Activated T-cell treated with anti-CD3 and anti-CD28 coated beads, Interleukin-2, amount 50 U/mL, for 4 hours (primary cell): Measurements from ENCODE around the gene NT5C2. TPM values are rescaled to one million over a fixed set of nuclear protein-coding genes. Genes with fewer than 3 reads are reported as not detected.
"Not testable (repeated sequence)": the region's sequence is repeated elsewhere in the genome, so short reads cannot be mapped to it uniquely, and the experiment has no call there.

ENCODE experiments used
- ATAC-seq, 2 donors: fragments of 200-7000 bp; cut with Tn5 transposase; one replicate each; pipeline ENCODE4 v1.10.0; 2021
- DNase-seq: peaks from one replicate; pipeline ENCODE4 v3.0.0-alpha.2; 2020
- H3K27me3 Mint-ChIP-seq: one replicate; pipeline ENCODE4 v1.8.0; 2021; ENCODE audit warnings: low read depth, mixed read lengths
- H3K36me3 Mint-ChIP-seq: one replicate; pipeline ENCODE4 v1.8.0; 2022; ENCODE audit warnings: mixed read lengths; ENCODE audit not compliant: insufficient read depth
- H3K4me1 Mint-ChIP-seq: one replicate; pipeline ENCODE4 v1.8.0; 2021; ENCODE audit warnings: low read depth, mixed read lengths
- H3K4me3 Mint-ChIP-seq: one replicate; pipeline ENCODE4 v1.8.0; 2021; ENCODE audit warnings: mild to moderate bottlenecking, moderate library complexity, mixed read lengths
- H3K9me3 Mint-ChIP-seq: one replicate; pipeline ENCODE4 v1.8.0; 2021; ENCODE audit warnings: mixed read lengths
- total RNA-seq, 3 donors: library from RNA; stranded (reverse); gene quantifications; one replicate each; pipeline ENCODE4 v1.2.1, GENCODE V29; 2021

NT5C2 gene
- total RNA-seq, 3 donors from 2014 or later, result 34.7 to 45.9 (median 41.3) TPM

- not testable (repeated sequence) for H3K36me3 Mint-ChIP-seq, H3K27me3 Mint-ChIP-seq, ATAC-seq, DNase-seq, H3K4me1 Mint-ChIP-seq, H3K4me3 Mint-ChIP-seq
- peaks cover 10% of the 10 kb centered on the region for H3K9me3 Mint-ChIP-seq
Observed at GRCh38 chr10:103210262-103210661, 17.2 kb upstream of the NT5C2 start.

GRCh38 chr10:103207643-103208042 lies 14.6 kb upstream of the NT5C2 start:
- not testable (repeated sequence) for H3K36me3 Mint-ChIP-seq, DNase-seq, H3K27me3 Mint-ChIP-seq, H3K9me3 Mint-ChIP-seq, H3K4me1 Mint-ChIP-seq, ATAC-seq, H3K4me3 Mint-ChIP-seq

DNA sequence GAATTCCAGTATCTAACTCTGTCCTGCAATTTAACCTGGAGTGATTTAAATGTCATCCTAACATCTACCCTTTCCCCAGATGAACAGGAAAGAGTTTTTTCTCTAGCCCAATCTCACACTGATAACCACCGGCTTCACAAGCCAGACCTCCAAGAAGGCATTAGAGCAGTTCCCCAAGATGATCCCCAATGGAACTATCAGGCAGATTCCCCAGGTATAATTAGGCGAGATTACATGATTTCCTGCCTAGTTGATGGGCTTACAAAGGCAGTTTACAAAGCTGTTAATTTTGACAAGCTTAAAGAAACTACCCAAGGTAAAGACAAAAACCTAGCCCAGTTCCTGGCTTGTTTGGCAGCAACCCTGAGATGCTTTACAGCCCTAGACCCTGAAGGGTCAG lies 14.1 kb upstream of the NT5C2 start:
- no peaks in the 10 kb centered on the region for H3K4me1 Mint-ChIP-seq
- no peaks in the 10 kb centered on the region for H3K27me3 Mint-ChIP-seq
- ATAC-seq (no peak), DNase-seq (no peak)
- no peak overlapping the region for H3K4me3 Mint-ChIP-seq
- no peaks in the 10 kb centered on the region for H3K36me3 Mint-ChIP-seq
- H3K9me3 Mint-ChIP-seq, result peaks cover 3% of the 10 kb centered on the region

DNA sequence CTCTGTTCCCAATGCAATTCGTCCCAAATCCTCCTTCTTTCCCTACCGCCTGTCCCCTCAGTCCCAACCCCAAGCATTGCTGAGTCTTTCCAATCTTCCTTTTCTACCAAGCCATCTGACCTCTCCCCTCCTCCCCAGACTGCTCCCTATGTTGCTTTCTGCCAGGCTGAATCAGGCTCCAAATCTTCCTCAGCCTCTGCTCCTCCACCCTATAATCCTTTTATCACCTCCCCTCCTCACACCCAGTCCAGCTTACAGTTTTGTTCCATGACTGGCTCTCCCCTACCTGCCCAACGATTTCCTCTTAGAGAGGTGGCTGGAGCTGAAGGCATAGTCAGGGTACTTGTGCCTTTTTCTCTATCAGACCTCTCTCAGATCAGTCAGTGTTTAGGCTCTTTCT lies 13.6 kb upstream of the NT5C2 start:
- not testable (repeated sequence) for H3K4me1 Mint-ChIP-seq, H3K27me3 Mint-ChIP-seq, H3K4me3 Mint-ChIP-seq, H3K36me3 Mint-ChIP-seq, H3K9me3 Mint-ChIP-seq, ATAC-seq, DNase-seq

DNA sequence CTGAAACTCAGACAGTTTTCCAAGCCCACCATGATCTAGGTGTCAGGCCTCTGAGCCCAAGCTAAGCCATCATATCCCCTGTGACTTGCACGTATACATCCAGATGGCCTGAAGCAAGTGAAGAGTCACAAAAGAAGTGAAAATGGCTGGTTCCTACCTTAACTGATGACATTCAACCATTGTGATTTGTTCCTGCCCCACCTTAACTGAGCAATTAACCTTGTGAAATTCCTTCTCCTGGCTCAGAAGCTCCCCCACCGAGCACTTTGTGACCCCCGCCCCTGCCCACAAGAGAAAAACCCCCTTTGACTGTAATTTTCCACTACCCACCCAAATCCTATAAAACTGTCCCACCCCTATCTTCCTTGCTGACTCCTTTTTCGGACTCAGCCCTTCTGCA lies 12.3 kb upstream of the NT5C2 start:
- ATAC-seq, H3K9me3 Mint-ChIP-seq, H3K4me3 Mint-ChIP-seq, H3K4me1 Mint-ChIP-seq, DNase-seq, H3K36me3 Mint-ChIP-seq, H3K27me3 Mint-ChIP-seq: not testable (repeated sequence)

- H3K27me3 Mint-ChIP-seq, result no peaks in the 10 kb centered on the region
Observed at GRCh38 chr10:103204353-103205255, 11.5 kb upstream of the NT5C2 start.

DNA sequence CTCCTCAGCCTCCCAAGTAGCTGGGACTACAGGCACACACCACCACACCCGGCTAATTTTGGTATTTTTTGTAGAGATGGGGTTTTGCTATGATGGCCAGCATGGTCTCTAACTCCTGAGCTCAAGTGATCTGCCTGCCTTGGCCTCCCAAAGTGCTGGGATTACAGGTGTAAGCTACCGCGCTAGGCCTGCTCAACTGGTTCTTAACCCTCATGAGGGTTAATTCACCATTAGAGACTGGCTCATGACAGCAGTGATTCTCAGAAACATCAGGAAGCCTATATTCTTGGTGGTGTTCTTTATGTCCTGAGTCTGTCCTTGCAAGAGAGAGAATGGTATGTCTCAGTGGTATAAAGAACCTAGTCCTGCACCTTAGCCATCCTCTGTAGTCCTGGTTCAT lies 10.4 kb upstream of the NT5C2 start:
- no peaks in the 10 kb centered on the region for H3K27me3 Mint-ChIP-seq
- DNase-seq, result no peak
- ATAC-seq, result no peak
- H3K36me3 Mint-ChIP-seq, result no peaks in the 10 kb centered on the region
- no peaks in the 10 kb centered on the region for H3K4me1 Mint-ChIP-seq
- H3K9me3 Mint-ChIP-seq, result no peaks in the 10 kb centered on the region
- no peak overlapping the region for H3K4me3 Mint-ChIP-seq

More at GRCh38 chr10:103204353-103205255, 11.5 kb upstream of the NT5C2 start:
- ATAC-seq, result no peak
- Mint-ChIP-seq H3K4me1 (no peaks in the 10 kb centered on the region), H3K9me3 (no peaks in the 10 kb centered on the region), H3K36me3 (no peaks in the 10 kb centered on the region), H3K4me3 (no peak overlapping the region)
- no peak for DNase-seq

DNA sequence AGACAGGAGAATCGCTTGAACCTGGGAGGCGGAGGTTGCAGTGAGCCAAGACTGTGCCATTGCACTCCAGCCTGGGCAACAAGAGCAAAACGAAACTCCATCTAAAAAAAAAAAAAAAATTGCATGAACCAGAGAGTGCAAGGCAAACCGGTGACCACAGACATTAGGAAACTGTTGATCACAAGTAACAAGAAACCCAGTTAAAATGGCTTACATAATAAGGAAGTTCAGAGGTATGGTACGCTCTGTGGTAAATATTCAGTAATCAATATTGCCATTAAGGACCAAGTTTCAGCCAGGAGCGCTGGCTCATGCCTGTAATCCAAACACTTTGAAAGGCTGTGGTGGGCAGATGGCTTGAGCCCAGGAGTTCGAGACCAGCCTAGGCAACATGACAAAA lies 9.2 kb upstream of the NT5C2 start:
- no peaks in the 10 kb centered on the region for H3K9me3 Mint-ChIP-seq
- no peak overlapping the region for H3K4me3 Mint-ChIP-seq
- no peaks in the 10 kb centered on the region for H3K36me3 Mint-ChIP-seq
- DNase-seq (no peak), ATAC-seq (no peak)
- H3K27me3 Mint-ChIP-seq, result no peaks in the 10 kb centered on the region
- peaks cover 2% of the 10 kb centered on the region for H3K4me1 Mint-ChIP-seq

DNA sequence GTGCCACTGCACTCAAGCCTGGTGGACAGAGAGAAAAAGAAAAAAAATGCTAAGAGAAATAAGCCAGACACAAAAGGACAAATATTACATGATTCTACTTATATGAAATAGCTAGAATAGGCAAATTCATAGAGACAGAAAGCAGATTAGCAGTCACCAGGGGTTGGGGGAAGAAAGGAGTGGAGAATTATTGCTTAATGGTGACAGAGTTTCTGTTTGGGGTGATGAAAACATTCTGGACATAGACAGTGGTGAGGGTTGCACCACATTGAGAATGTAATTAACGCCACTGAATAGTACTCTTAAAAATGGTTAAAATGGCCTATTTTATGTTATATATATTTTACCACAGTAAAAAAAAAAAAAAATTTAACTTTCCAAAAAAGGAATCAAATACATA lies 6.4 kb upstream of the NT5C2 start:
- H3K4me1 Mint-ChIP-seq, result peaks cover 5% of the 10 kb centered on the region
- ATAC-seq (no peak), DNase-seq (no peak)
- no peaks in the 10 kb centered on the region for H3K9me3 Mint-ChIP-seq
- H3K4me3 Mint-ChIP-seq, result no peak overlapping the region
- H3K36me3 Mint-ChIP-seq, result no peaks in the 10 kb centered on the region
- no peaks in the 10 kb centered on the region for H3K27me3 Mint-ChIP-seq

DNA sequence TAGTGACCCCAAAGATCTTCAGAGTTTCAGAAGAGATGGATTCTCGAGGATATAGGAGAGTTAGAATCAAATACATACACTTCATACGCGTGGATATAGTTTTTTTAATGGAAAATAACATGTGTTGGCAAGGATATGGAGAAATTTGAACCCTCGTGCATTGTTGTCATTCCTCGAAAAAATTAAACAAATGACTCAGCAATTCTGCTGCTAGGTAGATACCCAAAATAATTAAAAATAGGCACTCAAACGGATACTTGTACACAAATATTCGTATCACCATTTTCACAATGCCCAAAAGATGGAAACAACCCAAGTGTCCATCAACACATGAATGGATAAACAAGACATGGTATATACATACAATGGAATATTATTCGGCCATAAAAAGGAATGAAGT lies 5.6 kb upstream of the NT5C2 start:
- Mint-ChIP-seq H3K4me3 (no peak overlapping the region), H3K36me3 (no peaks in the 10 kb centered on the region), H3K27me3 (no peaks in the 10 kb centered on the region), H3K4me1 (peaks cover 8% of the 10 kb centered on the region), H3K9me3 (no peaks in the 10 kb centered on the region)
- ATAC-seq, result no peak
- no peak for DNase-seq

GRCh38 chr10:103197903-103198302 lies 4.8 kb upstream of the NT5C2 start:
- Mint-ChIP-seq H3K27me3 (no peaks in the 10 kb centered on the region), H3K9me3 (no peaks in the 10 kb centered on the region), H3K4me1 (peaks cover 11% of the 10 kb centered on the region), H3K4me3 (no peak overlapping the region), H3K36me3 (no peaks in the 10 kb centered on the region)
- DNase-seq, result no peak
- no peak for ATAC-seq

GRCh38 chr10:103197174-103197573 lies 4.1 kb upstream of the NT5C2 start:
- ATAC-seq (peak in 1 of 2 donors; percentile 17), DNase-seq (no peak)
- no peak overlapping the region for H3K4me3 Mint-ChIP-seq
- no peaks in the 10 kb centered on the region for H3K36me3 Mint-ChIP-seq
- no peaks in the 10 kb centered on the region for H3K9me3 Mint-ChIP-seq
- no peaks in the 10 kb centered on the region for H3K27me3 Mint-ChIP-seq
- peaks cover 12% of the 10 kb centered on the region for H3K4me1 Mint-ChIP-seq

DNA sequence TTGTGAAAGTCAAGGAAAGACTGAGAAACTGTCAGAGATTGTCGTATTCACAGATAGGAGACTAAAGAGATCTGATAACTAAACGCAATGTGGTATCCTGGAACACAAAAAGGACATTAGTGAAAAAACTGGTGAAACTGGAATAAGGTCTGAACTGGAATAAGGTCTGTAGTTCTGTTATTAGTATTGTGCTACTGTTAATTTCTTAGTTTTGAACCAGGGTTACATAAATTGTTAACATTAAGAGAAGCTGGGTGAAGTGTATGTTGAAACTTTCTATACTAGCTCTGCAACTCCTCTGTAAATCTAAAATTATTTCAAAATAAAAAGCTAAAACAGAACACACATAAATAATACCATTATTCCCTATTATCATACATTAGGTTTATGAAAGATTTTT lies 3.4 kb upstream of the NT5C2 start:
- no peaks in the 10 kb centered on the region for H3K9me3 Mint-ChIP-seq
- ATAC-seq, result no peak
- no peak overlapping the region for H3K4me3 Mint-ChIP-seq
- no peaks in the 10 kb centered on the region for H3K27me3 Mint-ChIP-seq
- DNase-seq, result no peak
- peaks cover 18% of the 10 kb centered on the region for H3K4me1 Mint-ChIP-seq
- no peaks in the 10 kb centered on the region for H3K36me3 Mint-ChIP-seq

DNA sequence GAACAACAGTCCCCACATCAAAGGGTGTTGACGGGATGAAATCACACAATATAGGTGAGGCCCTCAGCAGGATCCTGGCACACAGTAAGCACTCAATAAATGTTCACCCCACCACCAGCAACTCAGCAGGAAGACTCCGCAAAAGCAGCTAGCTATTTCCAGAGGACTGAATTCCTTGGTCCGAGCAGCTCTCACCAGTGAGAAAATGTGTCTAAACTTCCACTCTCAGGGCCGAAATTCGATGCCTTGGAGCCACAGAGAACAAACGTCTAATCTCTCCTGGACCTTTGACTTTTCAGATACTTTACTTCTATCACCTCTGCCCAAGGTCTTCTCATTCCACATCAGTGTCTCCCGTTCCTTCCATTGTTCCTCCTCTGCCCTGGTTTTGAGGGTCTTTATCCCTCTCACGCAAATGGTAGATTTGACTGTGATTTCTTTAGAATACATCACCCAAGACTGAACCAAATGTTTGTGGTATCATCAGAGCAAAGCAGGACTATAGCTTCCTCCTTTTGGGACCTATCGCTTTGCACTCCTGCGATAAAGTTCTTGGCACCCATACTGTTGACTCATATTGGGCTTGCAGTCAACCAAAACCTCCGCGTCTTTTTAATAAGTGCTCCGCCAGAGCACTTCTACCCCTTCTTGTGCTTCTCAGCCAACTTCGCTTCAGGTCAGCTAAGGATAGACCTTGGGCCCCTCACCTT lies 903 bp upstream of the NT5C2 start:
- ATAC-seq, result no peak
- H3K36me3 Mint-ChIP-seq, result peaks cover 2% of the 10 kb centered on the region
- peak overlapping the region; percentile 84 for H3K4me3 Mint-ChIP-seq
- no peaks in the 10 kb centered on the region for H3K27me3 Mint-ChIP-seq
- peaks cover 32% of the 10 kb centered on the region for H3K4me1 Mint-ChIP-seq
- H3K9me3 Mint-ChIP-seq, result no peaks in the 10 kb centered on the region
- DNase-seq, result no peak
